Duodenal mucosa (tissue), 2 donors: ENCODE measurements around the gene C11orf86.
"Not testable (repeated sequence)": the region's sequence is repeated elsewhere in the genome, so short reads cannot be mapped to it uniquely, and the experiment has no call there.

ENCODE experiments used
- H3K27ac ChIP-seq: one replicate; pipeline ENCODE4 v1.7.0; 2013; ENCODE audit warnings: low read depth, low read length
- H3K27me3 ChIP-seq, 2 donors: one replicate each; pipeline ENCODE4 v1.7.0; 2013; ENCODE audit warnings: low read length in 2 of 2, control low read depth in 1 of 2; ENCODE audit not compliant: insufficient read depth in 2 of 2, control insufficient read depth in 1 of 2
- H3K36me3 ChIP-seq, 2 donors: one replicate each; pipeline ENCODE4 v1.7.0; 2013; ENCODE audit warnings: low read length in 2 of 2, control low read depth in 1 of 2; ENCODE audit not compliant: insufficient read depth in 2 of 2, control insufficient read depth in 1 of 2
- H3K4me1 ChIP-seq, 2 donors: one replicate each; pipeline ENCODE4 v1.7.0; 2013; ENCODE audit warnings: low read length in 2 of 2, control low read depth in 1 of 2; ENCODE audit not compliant: insufficient read depth in 2 of 2, control insufficient read depth in 1 of 2
- H3K4me3 ChIP-seq, 2 donors: one replicate each; pipeline ENCODE4 v1.7.0; 2013; ENCODE audit warnings: low read length in 2 of 2, low read depth in 1 of 2
- H3K9ac ChIP-seq, 2 donors: one replicate each; pipeline ENCODE4 v1.7.0; 2013; ENCODE audit warnings: low read length in 2 of 2, low read depth in 1 of 2
- H3K9me3 ChIP-seq, 2 donors: one replicate each; pipeline ENCODE4 v1.7.0; 2013; ENCODE audit warnings: low read length in 2 of 2, control low read depth in 1 of 2; ENCODE audit not compliant: control insufficient read depth in 1 of 2

Gene C11orf86

GRCh38 chr11:66951927-66952337 is 23.2 kb upstream of the C11orf86 start:
- H3K27ac ChIP-seq, result no peak overlapping the region
- no peak overlapping the region for H3K9ac ChIP-seq

GRCh38 chr11:66953081-66953833 is 21.8 kb upstream of the C11orf86 start:
- Histone ChIP-seq H3K9ac (no peak overlapping the region), H3K27ac (no peak overlapping the region), H3K4me1 (peaks cover 16 to 26% of the 10 kb centered on the region in 2 donors), H3K9me3 (no peaks in the 10 kb centered on the region), H3K36me3 (no peaks in the 10 kb centered on the region), H3K27me3 (no peaks in the 10 kb centered on the region), H3K4me3 (no peak overlapping the region)

More at GRCh38 chr11:66951927-66952337, 23.2 kb upstream of the C11orf86 start:
- Histone ChIP-seq H3K36me3 (no peaks in the 10 kb centered on the region), H3K4me1 (peaks cover 10 to 19% of the 10 kb centered on the region in 2 donors), H3K4me3 (no peak overlapping the region), H3K27me3 (no peaks in the 10 kb centered on the region), H3K9me3 (no peaks in the 10 kb centered on the region)

GRCh38 chr11:66956689-66957290 is 18.3 kb upstream of the C11orf86 start:
- no peak overlapping the region for H3K9ac ChIP-seq
- no peak overlapping the region for H3K4me3 ChIP-seq
- no peaks in the 10 kb centered on the region for H3K36me3 ChIP-seq
- no peak overlapping the region for H3K27ac ChIP-seq
- no peaks in the 10 kb centered on the region for H3K27me3 ChIP-seq
- peaks cover 22 to 31% of the 10 kb centered on the region in 2 donors for H3K4me1 ChIP-seq
- H3K9me3 ChIP-seq, result no peaks in the 10 kb centered on the region

GRCh38 chr11:66957971-66958231 is 17.2 kb upstream of the C11orf86 start:
- Histone ChIP-seq H3K36me3 (no peaks in the 10 kb centered on the region), H3K9me3 (no peaks in the 10 kb centered on the region), H3K4me3 (peak overlapping the region; percentile 63 to 74), H3K27me3 (no peaks in the 10 kb centered on the region), H3K27ac (peak overlapping the region; percentile 66), H3K9ac (peak overlapping the region; percentile 32 to 51), H3K4me1 (peaks cover 22 to 25% of the 10 kb centered on the region in 2 donors)

- H3K4me3 ChIP-seq, result peak within 1 kb of the TSS; percentile 63 to 74
- H3K9me3 ChIP-seq, result no peaks in the 10 kb centered on the region
- peaks cover 20 to 22% of the 10 kb centered on the region in 2 donors for H3K4me1 ChIP-seq
- H3K27ac ChIP-seq, result peak within 1 kb of the TSS; percentile 66
- H3K27me3 ChIP-seq, result no peaks in the 10 kb centered on the region
- peak within 1 kb of the TSS; percentile 32 to 51 for H3K9ac ChIP-seq
- H3K36me3 ChIP-seq, result no peaks in the 10 kb centered on the region
Observed at GRCh38 chr11:66958232-66958955, 16.7 kb upstream of the C11orf86 start, which contains the start of gene PC. Gene PC (minus strand): TSS chr11:66958383. CDS start chr11:66872159, 86,224 bp downstream.

- no peak overlapping the region for H3K9ac ChIP-seq
- H3K4me1 ChIP-seq, result peaks cover 16 to 19% of the 10 kb centered on the region in 2 donors
- H3K27me3 ChIP-seq, result no peaks in the 10 kb centered on the region
- H3K27ac ChIP-seq, result no peak overlapping the region
- no peaks in the 10 kb centered on the region for H3K9me3 ChIP-seq
- peak overlapping the region; percentile 58 for H3K4me3 ChIP-seq
- H3K36me3 ChIP-seq, result no peaks in the 10 kb centered on the region
Observed at GRCh38 chr11:66958956-66959274, 16.2 kb upstream of the C11orf86 start.

GRCh38 chr11:66961691-66962213 is 13.4 kb upstream of the C11orf86 start:
- peaks cover 20 to 21% of the 10 kb centered on the region in 2 donors for H3K4me1 ChIP-seq
- not testable (repeated sequence) for H3K27me3 ChIP-seq, H3K9ac ChIP-seq, H3K9me3 ChIP-seq, H3K36me3 ChIP-seq, H3K4me3 ChIP-seq, H3K27ac ChIP-seq

- Histone ChIP-seq H3K9me3 (no peaks in the 10 kb centered on the region), H3K4me3 (no peak overlapping the region), H3K27ac (no peak overlapping the region), H3K4me1 (peaks cover 16 to 17% of the 10 kb centered on the region in 2 donors), H3K36me3 (no peaks in the 10 kb centered on the region), H3K9ac (no peak overlapping the region), H3K27me3 (no peaks in the 10 kb centered on the region)
Observed at GRCh38 chr11:66962247-66962646, 12.9 kb upstream of the C11orf86 start.

GRCh38 chr11:66962801-66963200 is 12.3 kb upstream of the C11orf86 start:
- no peaks in the 10 kb centered on the region for H3K27me3 ChIP-seq
- no peak overlapping the region for H3K9ac ChIP-seq
- H3K27ac ChIP-seq, result no peak overlapping the region
- peaks cover 15 to 18% of the 10 kb centered on the region in 2 donors for H3K4me1 ChIP-seq
- no peaks in the 10 kb centered on the region for H3K36me3 ChIP-seq
- H3K4me3 ChIP-seq, result no peak overlapping the region
- H3K9me3 ChIP-seq, result no peaks in the 10 kb centered on the region

GRCh38 chr11:66964495-66964894 is 10.6 kb upstream of the C11orf86 start:
- H3K9ac ChIP-seq, result no peak overlapping the region
- H3K9me3 ChIP-seq, result no peaks in the 10 kb centered on the region
- no peaks in the 10 kb centered on the region for H3K27me3 ChIP-seq
- peaks cover 13 to 18% of the 10 kb centered on the region in 2 donors for H3K4me1 ChIP-seq
- no peaks in the 10 kb centered on the region for H3K36me3 ChIP-seq
- no peak overlapping the region for H3K27ac ChIP-seq
- no peak overlapping the region for H3K4me3 ChIP-seq
